ENCODE results near the gene PRKCA. TPM values are rescaled to one million over a fixed set of nuclear protein-coding genes. Genes with fewer than 3 reads are reported as not detected.

PRKCA gene
- total RNA-seq (2013; cell fraction: nucleolus; rRNA removed), result 6.1 and 11.4 TPM in 2 replicates
- total RNA-seq (2014; rRNA removed) (0.49 and 0.56 TPM in 2 replicates), total RNA-seq (2014; rRNA removed; fragmentation: Illumina TruSeq; extraction: Trizol) (1.3 and 1.5 TPM in 2 replicates), total RNA-seq (2021) (1.9 and 2.3 TPM in 2 replicates), polyA plus RNA-seq (2011; rRNA removed) (13.6 and 14.6 TPM in 2 replicates), polyA plus RNA-seq (2014; fragmentation: Illumina TruSeq; extraction: Trizol) (1.00 and 1.1 TPM in 2 replicates), polyA plus RNA-seq (2014; fragmentation: Nextera tagmentation; extraction: Ambion mirVana) (under 1 TPM; 0.11 to 0.27 TPM), polyA plus RNA-seq (2014; rRNA removed) (0.64 and 0.89 TPM in 2 replicates), polyA plus RNA-seq (2016; fragmentation: Nextera tagmentation; extraction: Ambion mirVana) (under 1 TPM; 0.29 to 0.79 TPM), polyA minus RNA-seq (2011; rRNA and poly(A)+ RNA removed) (23.4 and 24.2 TPM in 2 replicates), Bru-seq, nascent RNA (percentile 58 among the genes with signal in this experiment), BruChase-seq, experiment 1, labeled RNA remaining after a 6-hour chase (percentile 60 among the genes with signal in this experiment), BruChase-seq, experiment 2, labeled RNA remaining after a 2-hour chase (percentile 59 among the genes with signal in this experiment)
- 0.22 TPM for polyA plus RNA-seq (2011; ENCODE audit: low read depth)
- polyA plus RNA-seq (2011; cell fraction: cytosol; rRNA removed), result 10.5 and 11.9 TPM in 2 replicates
- polyA plus RNA-seq (2011; cell fraction: nucleus; rRNA removed), result 10.3 and 13.3 TPM in 2 replicates
- 0.31 and 0.35 TPM in 2 replicates for polyA plus RNA-seq (2012)
- 7.8 and 8.3 TPM in 2 replicates for polyA minus RNA-seq (2011; cell fraction: cytosol; rRNA and poly(A)+ RNA removed)
- polyA minus RNA-seq (2011; cell fraction: nucleus; rRNA and poly(A)+ RNA removed), result 16.0 and 33.5 TPM in 2 replicates
- long read RNA-seq, experiment 1, partial matches to known transcripts, result 0 of 9 reads
- long read RNA-seq, experiment 1, other reads (novel, unspliced or antisense), result 9 of 9 reads
- long read RNA-seq, experiment 2, partial matches to known transcripts, result 0 of 20 reads
- long read RNA-seq, experiment 2, other reads (novel, unspliced or antisense), result 20 of 20 reads

DNA sequence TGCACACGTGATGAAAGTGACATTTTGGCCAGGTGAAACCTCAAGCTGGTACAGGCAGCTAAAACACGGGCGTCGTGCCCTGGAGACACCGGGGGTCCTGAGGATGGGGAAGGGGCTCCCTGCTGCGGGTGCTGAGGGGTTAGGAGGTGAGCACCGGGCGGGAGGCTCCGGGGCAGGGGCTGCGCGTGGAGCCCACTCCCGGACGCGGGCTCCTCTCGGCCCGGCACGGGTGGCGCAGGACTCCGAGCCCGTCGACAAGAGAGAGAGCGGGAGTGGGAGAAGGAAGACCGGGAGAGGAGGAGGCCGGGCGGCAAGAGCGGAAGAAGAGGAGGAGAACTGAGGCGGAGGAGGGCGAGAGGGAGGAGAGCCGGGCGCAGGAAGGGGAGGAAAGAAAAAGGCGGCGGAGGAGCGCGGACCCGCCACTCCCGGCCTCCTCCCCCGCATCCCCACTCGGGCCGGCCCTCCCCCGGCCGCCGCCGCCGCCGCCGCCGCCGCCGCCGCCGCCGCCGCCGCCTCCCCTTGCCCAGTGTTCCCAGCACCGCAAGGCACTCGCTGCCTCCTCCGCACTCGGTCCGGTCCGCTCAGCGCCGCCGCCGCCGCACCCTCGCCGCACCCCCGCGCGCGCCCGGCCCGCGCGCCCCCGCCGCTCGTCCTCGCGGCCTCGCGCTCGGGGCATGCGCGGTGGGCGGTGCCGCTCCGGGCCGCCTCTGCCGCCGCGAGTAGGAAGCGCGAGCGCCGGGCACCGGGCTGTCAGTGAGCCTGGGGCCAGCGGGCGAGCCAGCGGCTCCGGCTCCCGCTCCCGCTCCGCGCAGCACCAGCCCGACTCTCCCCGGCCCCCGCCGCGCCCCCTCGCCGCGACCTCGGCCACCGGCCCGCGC lies at the start of gene PRKCA:
Gene PRKCA, plus strand, starts transcription at position 750 of the 878 bp plus-strand sequence.
- FAIRE-seq (no peak), ATAC-seq (peak; percentile 60), DNase-seq (ENCODE audit: low read depth, low spot score) (no peak)
- ChIA-PET POLR2A (interaction anchor here (0.5 kb wide), 1 partner anchor 16 kb away, joined by 3 read pairs; no protein-coding TSS in a partner anchor), RAD21 (ENCODE audit: unreplicated experiment) (interaction anchor here (0.6 kb wide), 1 partner anchor 27 kb away, joined by 3 read pairs; no protein-coding TSS in a partner anchor), CTCF (interaction anchor here (1.3 kb wide), 1 partner anchor 265 kb away, joined by 4 read pairs; no protein-coding TSS in a partner anchor), SMC1A (ENCODE audit: uncharacterized antibody, unreplicated experiment) (interaction anchor here (1.4 to 2.3 kb wide), 2 partner anchors 12 to 265 kb away, joined by 4 to 6 read pairs; no protein-coding TSS in a partner anchor)
- Histone ChIP-seq H2AFZ (ENCODE audit: control insufficient read depth, low read depth, low read length) (peak within 1 kb of the TSS; percentile 71), H3K36me3 (ENCODE audit: control insufficient read depth in 2 of 2, insufficient read depth in 2 of 2, low read length in 1 of 2) (no peaks in the 10 kb centered on the region), H4K20me1 (ENCODE audit: control insufficient read depth, insufficient read depth) (no peaks in the 10 kb centered on the region), H3K9ac (ENCODE audit: control insufficient read depth, insufficient read depth, low read length) (no peak within 1 kb of the TSS), H3K4me2 (ENCODE audit: control insufficient read depth, insufficient read depth) (peak within 1 kb of the TSS; percentile 83), H3K4me3 (peak within 1 kb of the TSS; percentile 65), H3K4me1 (ENCODE audit: control insufficient read depth, insufficient read depth, low read length) (no peaks in the 10 kb centered on the region), H3K27me3 (replicated peaks in 1 of 2; ENCODE audit: control insufficient read depth in 2 of 2, insufficient read depth in 2 of 2, low read length in 1 of 2) (peaks cover 0 to 11% of the 10 kb centered on the region in 2 experiments; a peak in 2 of 4 replicates), H3K79me2 (ENCODE audit: control insufficient read depth, insufficient read depth, low read length) (no peaks in the 10 kb centered on the region), H3K27ac (ENCODE audit: control insufficient read depth, insufficient read depth) (no peak within 1 kb of the TSS), H3K9me3 (replicated peaks; ENCODE audit: control insufficient read depth, insufficient read depth, low read length) (no peaks in the 10 kb centered on the region)
- intact Hi-C loops (cut with micrococcal nuclease; ENCODE audit: unreplicated experiment) (loop anchor here (5.0 kb wide), 2 partner anchors 125 to 370 kb away; no protein-coding TSS in a partner anchor), in situ Hi-C loops (cut with MboI) (no loop called here)
- under 1% methylated on average over 39 of the region's 117 CpGs for WGBS (ENCODE audit: insufficient coverage, insufficient replicate concordance, low lambda C conversion rate, missing lambda C conversion rate)
- BruUV-seq (replicated peaks), result no TSS peak
- TF ChIP-seq TCF12 (IDR thresholded peaks at IDR 0.05; ENCODE audit: low read depth, low read length) (peak; percentile 36; the same call in 1 of the 2 replicates), SREBF2 (IDR thresholded peaks at IDR 0.05; ENCODE audit: low read length) (no peak), BACH1 (IDR thresholded peaks at IDR 0.05; ENCODE audit: borderline replicate concordance) (no peak), JUNB (IDR thresholded peaks at IDR 0.05) (no peak), ELK1 (IDR thresholded peaks at IDR 0.05; ENCODE audit: low read depth, low read length) (no peak), HDGF (IDR thresholded peaks at IDR 0.05) (0 out of 2 replicates have a peak, but pooled peaks have one; percentile 30), CEBPZ (IDR thresholded peaks at IDR 0.05; ENCODE audit: low read depth, low read length) (no peak), CHD1 (IDR thresholded peaks at IDR 0.05; ENCODE audit: low read depth, low read length) (no peak), NFYB (IDR thresholded peaks at IDR 0.05; ENCODE audit: insufficient read depth, low read depth, low read length) (no peak), WRNIP1 (IDR thresholded peaks at IDR 0.05; ENCODE audit: borderline replicate concordance, low read depth, low read length) (no peak), NR2C1 (IDR thresholded peaks at IDR 0.05) (no peak), ZBED1 (IDR thresholded peaks at IDR 0.05; ENCODE audit: borderline replicate concordance) (no peak), POLR2AphosphoS2 (IDR thresholded peaks at IDR 0.05; ENCODE audit: low read depth, low read length) (no peak), YBX1 (IDR thresholded peaks at IDR 0.05) (no peak), ZZZ3 (IDR thresholded peaks at IDR 0.05; ENCODE audit: control insufficient read depth, insufficient read length, low read depth) (no peak), ZNF24 (IDR thresholded peaks at IDR 0.05) (no peak)

Data from GM12878 (cell line).